ENCODE results near the gene NCOA7. TPM values are rescaled to one million over a fixed set of nuclear protein-coding genes. Genes with fewer than 3 reads are reported as not detected.
A peak's percentile ranks its signal among the peaks of the same experiment; 100 is the strongest.

Gene NCOA7
- total and polyA plus RNA-seq, 9 of the 15 experiments (the other 6 are each of a cell fraction or from before 2014, with no cell fraction given): 5.8 to 14.6 (median 9.3) TPM

DNA sequence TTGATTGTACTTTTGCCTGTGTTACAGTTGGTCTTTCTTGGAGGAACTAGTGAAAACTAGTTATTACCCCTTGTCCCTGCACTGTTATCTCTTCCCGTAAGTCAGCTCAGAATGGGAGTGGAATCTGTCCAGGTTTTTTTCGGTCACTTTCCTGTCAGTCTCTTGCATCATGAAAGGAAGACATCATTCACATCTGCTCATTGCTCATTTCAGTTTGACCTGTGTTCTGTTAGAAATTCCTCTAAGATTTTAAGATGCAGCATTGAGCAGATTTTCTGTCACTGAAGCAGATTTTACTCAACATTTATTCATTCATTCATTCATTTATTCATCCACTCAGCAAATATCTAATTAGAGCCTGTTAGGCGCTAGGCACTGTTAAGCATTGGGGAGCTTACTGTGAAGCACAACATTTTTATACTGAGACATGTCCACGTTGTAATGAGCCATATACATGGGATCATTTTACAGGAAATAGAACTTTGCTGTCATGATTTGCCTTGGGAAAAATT, 132.7 kb downstream of the NCOA7 start (continued):
- TF ChIP-seq, protein P1, sequence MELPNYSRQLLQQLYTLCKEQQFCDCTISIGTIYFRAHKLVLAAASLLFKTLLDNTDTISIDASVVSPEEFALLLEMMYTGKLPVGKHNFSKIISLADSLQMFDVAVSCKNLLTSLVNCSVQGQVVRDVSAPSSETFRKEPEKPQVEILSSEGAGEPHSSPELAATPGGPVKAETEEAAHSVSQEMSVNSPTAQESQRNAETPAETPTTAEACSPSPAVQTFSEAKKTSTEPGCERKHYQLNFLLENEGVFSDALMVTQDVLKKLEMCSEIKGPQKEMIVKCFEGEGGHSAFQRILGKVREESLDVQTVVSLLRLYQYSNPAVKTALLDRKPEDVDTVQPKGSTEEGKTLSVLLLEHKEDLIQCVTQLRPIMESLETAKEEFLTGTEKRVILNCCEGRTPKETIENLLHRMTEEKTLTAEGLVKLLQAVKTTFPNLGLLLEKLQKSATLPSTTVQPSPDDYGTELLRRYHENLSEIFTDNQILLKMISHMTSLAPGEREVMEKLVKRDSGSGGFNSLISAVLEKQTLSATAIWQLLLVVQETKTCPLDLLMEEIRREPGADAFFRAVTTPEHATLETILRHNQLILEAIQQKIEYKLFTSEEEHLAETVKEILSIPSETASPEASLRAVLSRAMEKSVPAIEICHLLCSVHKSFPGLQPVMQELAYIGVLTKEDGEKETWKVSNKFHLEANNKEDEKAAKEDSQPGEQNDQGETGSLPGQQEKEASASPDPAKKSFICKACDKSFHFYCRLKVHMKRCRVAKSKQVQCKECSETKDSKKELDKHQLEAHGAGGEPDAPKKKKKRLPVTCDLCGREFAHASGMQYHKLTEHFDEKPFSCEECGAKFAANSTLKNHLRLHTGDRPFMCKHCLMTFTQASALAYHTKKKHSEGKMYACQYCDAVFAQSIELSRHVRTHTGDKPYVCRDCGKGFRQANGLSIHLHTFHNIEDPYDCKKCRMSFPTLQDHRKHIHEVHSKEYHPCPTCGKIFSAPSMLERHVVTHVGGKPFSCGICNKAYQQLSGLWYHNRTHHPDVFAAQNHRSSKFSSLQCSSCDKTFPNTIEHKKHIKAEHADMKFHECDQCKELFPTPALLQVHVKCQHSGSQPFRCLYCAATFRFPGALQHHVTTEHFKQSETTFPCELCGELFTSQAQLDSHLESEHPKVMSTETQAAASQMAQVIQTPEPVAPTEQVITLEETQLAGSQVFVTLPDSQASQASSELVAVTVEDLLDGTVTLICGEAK (IDR thresholded peaks at IDR 0.05): no peak
- TF ChIP-seq, protein P1 (CRISPR knock-in tag; IDR thresholded peaks at IDR 0.05): no peak
- no peak for TF ChIP-seq HOXB6 (CRISPR knock-in tag; IDR thresholded peaks at IDR 0.05; ENCODE audit: borderline replicate concordance)
- TF ChIP-seq HNRNPUL1 (IDR thresholded peaks at IDR 0.05; ENCODE audit: low read length): no peak
- TF ChIP-seq, protein P2, sequence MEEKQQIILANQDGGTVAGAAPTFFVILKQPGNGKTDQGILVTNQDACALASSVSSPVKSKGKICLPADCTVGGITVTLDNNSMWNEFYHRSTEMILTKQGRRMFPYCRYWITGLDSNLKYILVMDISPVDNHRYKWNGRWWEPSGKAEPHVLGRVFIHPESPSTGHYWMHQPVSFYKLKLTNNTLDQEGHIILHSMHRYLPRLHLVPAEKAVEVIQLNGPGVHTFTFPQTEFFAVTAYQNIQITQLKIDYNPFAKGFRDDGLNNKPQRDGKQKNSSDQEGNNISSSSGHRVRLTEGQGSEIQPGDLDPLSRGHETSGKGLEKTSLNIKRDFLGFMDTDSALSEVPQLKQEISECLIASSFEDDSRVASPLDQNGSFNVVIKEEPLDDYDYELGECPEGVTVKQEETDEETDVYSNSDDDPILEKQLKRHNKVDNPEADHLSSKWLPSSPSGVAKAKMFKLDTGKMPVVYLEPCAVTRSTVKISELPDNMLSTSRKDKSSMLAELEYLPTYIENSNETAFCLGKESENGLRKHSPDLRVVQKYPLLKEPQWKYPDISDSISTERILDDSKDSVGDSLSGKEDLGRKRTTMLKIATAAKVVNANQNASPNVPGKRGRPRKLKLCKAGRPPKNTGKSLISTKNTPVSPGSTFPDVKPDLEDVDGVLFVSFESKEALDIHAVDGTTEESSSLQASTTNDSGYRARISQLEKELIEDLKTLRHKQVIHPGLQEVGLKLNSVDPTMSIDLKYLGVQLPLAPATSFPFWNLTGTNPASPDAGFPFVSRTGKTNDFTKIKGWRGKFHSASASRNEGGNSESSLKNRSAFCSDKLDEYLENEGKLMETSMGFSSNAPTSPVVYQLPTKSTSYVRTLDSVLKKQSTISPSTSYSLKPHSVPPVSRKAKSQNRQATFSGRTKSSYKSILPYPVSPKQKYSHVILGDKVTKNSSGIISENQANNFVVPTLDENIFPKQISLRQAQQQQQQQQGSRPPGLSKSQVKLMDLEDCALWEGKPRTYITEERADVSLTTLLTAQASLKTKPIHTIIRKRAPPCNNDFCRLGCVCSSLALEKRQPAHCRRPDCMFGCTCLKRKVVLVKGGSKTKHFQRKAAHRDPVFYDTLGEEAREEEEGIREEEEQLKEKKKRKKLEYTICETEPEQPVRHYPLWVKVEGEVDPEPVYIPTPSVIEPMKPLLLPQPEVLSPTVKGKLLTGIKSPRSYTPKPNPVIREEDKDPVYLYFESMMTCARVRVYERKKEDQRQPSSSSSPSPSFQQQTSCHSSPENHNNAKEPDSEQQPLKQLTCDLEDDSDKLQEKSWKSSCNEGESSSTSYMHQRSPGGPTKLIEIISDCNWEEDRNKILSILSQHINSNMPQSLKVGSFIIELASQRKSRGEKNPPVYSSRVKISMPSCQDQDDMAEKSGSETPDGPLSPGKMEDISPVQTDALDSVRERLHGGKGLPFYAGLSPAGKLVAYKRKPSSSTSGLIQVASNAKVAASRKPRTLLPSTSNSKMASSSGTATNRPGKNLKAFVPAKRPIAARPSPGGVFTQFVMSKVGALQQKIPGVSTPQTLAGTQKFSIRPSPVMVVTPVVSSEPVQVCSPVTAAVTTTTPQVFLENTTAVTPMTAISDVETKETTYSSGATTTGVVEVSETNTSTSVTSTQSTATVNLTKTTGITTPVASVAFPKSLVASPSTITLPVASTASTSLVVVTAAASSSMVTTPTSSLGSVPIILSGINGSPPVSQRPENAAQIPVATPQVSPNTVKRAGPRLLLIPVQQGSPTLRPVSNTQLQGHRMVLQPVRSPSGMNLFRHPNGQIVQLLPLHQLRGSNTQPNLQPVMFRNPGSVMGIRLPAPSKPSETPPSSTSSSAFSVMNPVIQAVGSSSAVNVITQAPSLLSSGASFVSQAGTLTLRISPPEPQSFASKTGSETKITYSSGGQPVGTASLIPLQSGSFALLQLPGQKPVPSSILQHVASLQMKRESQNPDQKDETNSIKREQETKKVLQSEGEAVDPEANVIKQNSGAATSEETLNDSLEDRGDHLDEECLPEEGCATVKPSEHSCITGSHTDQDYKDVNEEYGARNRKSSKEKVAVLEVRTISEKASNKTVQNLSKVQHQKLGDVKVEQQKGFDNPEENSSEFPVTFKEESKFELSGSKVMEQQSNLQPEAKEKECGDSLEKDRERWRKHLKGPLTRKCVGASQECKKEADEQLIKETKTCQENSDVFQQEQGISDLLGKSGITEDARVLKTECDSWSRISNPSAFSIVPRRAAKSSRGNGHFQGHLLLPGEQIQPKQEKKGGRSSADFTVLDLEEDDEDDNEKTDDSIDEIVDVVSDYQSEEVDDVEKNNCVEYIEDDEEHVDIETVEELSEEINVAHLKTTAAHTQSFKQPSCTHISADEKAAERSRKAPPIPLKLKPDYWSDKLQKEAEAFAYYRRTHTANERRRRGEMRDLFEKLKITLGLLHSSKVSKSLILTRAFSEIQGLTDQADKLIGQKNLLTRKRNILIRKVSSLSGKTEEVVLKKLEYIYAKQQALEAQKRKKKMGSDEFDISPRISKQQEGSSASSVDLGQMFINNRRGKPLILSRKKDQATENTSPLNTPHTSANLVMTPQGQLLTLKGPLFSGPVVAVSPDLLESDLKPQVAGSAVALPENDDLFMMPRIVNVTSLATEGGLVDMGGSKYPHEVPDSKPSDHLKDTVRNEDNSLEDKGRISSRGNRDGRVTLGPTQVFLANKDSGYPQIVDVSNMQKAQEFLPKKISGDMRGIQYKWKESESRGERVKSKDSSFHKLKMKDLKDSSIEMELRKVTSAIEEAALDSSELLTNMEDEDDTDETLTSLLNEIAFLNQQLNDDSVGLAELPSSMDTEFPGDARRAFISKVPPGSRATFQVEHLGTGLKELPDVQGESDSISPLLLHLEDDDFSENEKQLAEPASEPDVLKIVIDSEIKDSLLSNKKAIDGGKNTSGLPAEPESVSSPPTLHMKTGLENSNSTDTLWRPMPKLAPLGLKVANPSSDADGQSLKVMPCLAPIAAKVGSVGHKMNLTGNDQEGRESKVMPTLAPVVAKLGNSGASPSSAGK (IDR thresholded peaks at IDR 0.05): 0 out of 2 replicates have a peak, but pooled peaks have one; percentile 5
- TF ChIP-seq KDM5B (IDR thresholded peaks at IDR 0.05; ENCODE audit: insufficient replicate concordance, low read depth, low read length): no peak
- no peak for TF ChIP-seq SLC30A9 (CRISPR knock-in tag; IDR thresholded peaks at IDR 0.05)
- no peak; the same call in 1 of the 2 replicates for TF ChIP-seq BCOR (IDR thresholded peaks at IDR 0.05)
